ENCODE measurements around the gene LY6G5B. TPM values are rescaled to one million over a fixed set of nuclear protein-coding genes. Genes with fewer than 3 reads are reported as not detected.

LY6G5B gene, protein sequence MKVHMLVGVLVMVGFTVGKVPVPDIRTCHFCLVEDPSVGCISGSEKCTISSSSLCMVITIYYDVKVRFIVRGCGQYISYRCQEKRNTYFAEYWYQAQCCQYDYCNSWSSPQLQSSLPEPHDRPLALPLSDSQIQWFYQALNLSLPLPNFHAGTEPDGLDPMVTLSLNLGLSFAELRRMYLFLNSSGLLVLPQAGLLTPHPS
- total RNA-seq, result 1.1 and 1.5 TPM in 2 replicates

DNA sequence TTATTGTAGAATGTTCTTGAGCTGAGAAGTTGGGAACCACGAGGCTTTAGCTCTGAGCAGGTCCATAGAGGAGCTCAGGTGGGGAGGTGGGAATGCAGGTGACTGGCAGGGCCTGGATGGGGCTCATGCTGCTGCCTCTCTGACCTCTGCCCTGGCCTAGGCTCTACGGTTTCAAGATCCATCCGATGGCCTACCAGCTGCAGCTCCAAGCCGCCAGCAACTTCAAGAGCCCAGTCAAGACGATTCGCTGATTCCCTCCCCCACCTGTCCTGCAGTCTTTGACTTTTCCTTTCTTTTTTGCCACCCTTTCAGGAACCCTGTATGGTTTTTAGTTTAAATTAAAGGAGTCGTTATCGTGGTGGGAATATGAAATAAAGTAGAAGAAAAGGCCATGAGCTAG, at the start of gene LY6G5B:
LY6G5B (plus strand) TSS at position 301 of the 400 bp plus-strand sequence. CDS start 975 bp downstream, outside the sequence.

DNA sequence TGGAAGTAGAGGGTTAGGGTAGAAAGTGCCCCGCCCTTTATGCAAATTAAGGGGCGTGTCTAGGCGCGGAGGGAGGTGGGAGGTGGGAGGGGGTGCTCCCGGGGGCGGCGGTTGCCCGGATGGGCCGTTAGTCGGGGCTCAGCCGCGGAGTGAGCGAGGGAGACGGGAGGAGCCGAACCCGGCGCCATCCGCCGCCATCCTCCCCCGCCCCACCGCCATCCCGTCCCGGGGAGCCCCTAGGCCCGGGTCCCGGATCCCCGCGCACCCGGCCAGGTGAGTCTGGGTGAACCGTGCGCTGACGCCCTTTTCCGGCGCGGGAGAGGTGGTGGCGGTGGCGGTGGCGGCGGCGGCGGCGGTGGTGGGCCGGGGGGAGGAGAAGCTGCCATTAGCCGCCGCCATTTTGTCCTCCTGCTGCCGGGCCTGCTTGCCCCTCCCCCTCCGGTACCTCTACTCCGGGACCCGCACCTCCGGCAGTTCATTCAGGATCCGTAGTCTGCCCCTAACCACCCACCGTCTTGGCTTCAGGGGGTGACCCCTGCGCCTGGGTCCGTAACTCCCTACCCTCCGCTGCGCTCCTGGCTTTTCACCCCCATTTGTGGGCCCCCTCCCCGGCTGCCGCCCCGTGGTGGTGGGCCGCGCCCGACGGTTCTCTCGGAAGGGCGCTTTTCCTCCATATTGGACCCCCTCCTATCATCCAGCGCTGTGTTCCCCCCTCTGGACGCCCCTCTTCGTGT, 49.0 kb upstream of the LY6G5B start, which contains the start of gene PRRC2A:
PRRC2A (plus strand) TSS at position 130 of the 734 bp plus-strand sequence. CDS start 2,075 bp downstream, outside the sequence.

DNA sequence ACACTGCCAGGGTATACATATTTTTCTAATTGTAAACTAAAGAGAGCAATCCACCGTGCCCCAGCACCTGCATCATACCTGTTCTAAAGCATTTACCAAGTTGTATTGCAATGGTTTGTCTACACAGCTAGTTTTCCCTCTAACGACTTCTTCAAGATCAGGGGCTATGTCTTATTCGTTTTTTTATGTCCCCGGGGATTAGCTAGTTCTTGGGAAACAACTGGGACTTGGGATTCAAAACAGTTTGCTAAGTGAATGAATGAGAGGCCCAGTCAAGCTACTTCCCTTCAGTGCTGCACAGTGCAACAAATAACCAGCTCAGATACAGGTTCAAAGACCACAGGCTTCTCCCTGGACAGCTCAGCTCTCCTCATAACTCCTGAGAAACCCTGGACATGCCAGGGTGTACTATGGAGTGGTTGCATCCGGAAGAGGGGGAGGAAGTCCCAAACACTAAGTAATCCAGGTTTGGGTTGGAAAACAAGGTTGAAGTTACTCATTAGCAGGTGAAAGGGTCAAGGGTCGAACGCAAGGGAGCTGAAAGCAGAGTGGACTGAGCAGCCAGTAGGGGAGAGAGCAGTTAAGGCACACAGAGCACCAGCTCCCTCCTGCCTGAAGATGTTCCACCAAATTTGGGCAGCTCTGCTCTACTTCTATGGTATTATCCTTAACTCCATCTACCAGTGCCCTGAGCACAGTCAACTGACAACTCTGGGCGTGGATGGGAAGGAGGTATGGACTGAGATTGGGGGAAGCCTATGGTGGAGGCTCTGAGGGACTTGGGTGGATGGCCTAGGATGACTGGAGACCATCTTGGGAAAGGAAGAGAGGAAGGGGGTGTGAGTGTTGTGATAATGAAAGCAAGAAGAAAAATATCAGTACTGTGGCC, 14.2 kb upstream of the LY6G5B start, which contains the start of gene APOM:
APOM (plus strand) TSS at position 546 of the 889 bp plus-strand sequence; CDS start at position 619, 73 bp downstream.

DNA sequence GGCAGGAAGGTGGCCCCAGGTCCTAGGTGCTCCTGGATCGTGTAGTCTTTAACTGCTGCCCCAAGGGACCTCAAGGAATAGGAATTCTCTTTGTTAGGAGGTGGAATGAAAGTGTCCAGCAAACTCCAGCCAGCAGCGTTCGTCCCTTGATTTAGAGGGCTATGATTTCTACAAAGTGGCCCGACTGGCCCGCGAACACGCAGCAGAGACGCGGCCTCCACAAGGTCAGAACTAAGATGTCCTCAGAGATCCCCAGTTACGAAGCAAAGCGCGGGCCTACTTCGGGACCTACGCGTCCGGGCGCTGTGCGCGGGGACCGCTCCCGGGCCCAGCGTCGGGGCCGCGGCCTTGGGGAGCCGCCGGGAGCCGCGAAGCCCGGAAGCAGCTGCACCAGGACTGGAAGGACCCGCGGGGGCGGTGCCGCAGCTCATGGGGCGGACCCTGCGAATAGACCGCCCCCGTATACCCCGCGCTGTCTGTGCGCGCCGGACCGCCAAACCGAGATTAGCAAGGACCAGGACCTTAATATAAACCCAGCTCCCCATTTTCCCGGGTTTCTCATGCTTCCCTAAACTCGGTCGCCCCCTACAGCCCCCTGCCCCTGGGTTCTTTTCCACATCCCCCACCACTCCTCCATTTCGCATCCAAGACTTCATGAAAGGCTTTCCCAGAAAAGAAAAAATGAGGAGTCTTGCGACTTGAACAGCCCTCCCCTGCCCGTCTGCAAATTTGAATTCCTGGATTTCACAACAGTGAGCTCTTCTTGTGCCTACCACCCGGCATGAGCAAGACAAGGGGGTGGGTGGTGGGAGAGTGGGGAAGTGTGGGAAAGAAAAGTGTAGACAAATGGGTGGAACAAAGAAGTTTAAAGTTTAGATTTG, 9.2 kb upstream of the LY6G5B start, which contains the start of gene C6orf47:
C6orf47 (minus strand) TSS at position 398 of the 881 bp plus-strand sequence. CDS start 831 bp downstream, outside the sequence.

DNA sequence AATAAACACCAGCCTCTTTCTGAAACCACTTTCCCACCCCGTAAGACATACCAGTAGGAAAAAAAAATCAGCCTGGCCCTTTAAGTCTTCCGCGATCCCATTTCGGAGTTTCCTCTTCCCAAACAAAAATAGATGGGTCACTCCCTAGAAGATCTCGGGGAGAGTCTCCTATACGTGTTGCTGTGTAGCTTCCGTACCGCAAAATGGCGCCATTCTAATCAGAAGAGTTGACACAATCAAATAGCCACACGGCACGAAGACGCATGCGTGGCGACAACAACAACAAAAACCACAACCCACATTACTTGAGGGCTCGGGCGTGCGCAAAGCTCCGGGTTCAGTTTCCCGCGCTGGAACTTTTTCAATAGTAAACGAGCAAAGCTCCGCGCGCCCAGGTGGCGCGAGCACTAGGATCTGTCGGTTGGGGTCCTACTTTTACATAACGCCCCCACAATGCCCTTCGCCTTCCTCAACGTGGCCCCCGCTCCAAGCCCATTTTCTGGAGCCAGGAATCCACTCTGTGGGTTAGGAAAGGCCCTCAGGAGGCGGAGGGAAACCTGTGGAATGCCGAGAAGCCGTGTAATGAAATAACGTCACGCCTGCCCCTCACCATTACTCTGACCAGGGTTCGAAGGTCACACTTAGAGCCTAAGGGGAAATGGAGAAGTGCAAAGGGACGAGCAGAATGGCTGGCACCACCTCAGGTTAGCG, 4.8 kb upstream of the LY6G5B start, which contains the start of gene GPANK1:
GPANK1 (minus strand) TSS at position 208 of the 711 bp plus-strand sequence. CDS start 519 bp downstream, outside the sequence.

DNA sequence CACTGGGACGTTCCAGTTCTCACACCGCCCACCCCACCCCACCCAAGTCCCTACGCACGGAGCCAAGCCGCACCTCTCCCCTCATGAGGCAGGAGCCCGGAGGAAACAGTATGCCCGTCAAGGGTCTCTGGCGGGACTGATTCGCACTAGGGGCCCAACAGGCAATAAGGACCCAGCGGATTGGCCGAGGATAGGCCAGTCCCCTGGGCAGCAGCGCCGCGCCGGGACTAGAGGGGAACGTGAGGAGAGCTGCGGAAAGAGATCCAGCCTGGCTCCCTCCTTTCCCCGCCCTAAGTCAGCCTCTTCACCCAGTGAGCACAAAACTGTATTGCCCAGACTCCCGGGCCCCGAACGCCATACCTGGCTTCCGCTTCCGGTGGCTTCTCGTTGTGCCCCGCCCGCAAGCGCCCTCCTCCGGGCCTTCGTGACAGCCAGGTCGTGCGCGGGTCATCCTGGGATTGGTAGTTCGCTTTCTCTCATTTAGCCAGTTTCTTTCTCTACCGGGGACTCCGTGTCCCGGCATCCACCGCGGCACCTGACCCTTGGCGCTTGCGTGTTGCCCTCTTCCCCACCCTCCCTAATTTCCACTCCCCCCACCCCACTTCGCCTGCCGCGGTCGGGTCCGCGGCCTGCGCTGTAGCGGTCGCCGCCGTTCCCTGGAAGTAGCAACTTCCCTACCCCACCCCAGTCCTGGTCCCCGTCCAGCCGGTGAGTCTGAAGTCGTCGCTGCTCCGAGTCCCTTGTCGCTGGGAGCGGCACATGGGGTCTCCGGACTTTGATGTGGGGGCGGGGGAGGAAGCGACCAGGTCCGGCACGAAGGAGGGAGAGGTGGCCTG, 4.1 kb upstream of the LY6G5B start, which contains the start of gene CSNK2B:
CSNK2B (plus strand) TSS at position 580 of the 836 bp plus-strand sequence. CDS start 752 bp downstream, outside the sequence.

DNA sequence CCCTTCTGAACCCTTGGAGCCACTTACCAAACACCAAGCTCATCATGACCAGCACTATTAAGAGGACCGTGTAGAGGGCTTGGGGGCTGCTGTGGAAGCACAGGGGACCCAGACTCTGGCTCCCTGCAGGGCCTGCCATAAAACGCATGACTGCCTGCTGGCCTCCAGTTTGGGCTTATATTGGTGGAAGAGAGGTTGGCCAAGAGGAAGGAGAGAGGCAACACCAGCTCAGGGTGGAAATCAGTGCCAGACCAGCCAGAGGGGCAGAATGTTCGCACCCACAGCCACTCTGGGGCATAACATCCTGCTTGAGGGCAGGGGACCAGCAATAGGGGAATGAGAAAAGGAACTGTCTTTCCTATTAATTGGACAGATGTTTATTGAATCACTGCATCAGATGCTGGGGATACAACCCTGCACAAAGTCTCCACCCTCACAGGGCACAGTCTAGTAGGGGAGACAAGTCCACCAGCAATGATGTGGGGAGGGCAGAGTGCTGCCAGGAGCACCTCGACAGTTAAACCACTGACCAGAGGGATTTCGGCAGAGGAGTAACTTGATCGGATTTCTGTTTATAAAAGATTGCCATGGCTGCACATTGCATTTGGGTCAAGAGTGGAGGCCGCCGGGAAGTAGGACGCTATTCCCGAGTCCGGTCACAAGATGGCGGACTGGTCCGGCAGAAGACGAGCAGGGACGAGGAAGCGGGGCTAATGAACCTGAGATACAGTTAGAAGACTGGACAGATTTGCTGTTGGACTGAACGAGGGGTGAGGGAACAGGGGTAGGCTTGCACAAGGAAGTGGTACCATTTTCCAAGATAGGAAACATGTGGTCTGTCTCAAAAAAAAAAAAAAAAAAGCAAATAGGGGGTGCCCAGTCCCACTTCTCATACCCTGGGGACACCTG, 10.7 kb downstream of the LY6G5B start, which contains the start of gene LY6G5C:
LY6G5C (minus strand) TSS at position 842 of the 909 bp plus-strand sequence; CDS start at position 148, 694 bp downstream.

DNA sequence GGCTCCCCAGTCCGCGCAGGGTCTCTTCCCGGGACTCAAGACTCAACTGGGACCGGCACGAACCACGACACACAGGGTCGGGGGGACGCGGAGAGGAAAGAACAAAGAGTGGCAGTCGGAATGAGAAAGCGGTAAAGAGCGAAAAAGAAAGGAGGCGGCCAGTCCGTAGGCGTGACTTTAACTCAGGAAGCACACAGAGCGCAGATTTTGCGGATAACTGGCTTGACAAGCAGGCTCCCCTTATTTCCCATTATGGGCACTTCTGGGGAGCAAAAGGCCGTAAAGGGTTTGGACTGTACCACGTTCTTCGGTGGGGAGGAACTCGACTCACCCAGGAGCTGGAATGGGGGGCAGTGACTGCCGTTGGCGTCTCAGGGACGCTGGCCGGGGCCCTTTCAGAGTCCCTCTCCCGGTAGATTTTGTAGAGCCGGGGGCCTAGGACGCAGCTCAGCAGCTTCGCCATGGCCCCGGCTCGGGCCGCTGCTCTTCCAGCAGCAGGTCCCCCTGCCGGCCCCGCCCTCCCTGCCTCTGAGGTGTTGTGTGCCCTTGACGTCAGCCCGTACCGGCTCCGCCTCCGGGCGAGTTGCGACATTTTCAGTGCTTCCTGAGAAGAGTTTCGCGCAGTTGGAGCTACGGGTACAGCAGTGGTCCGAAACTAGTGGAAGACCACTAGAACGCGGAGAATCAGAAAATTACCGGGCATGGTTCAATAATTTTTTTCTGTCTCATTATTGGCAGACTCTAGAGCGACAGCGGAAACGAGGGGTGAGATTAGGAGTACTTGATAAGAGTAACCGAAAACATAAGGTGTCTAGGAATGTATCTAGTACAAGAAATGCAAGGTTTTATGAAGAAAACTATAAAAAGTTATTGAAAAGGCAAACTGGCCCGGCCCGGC, 33.3 kb downstream of the LY6G5B start, which contains the start of gene ABHD16A:
ABHD16A (minus strand) TSS at position 506 of the 898 bp plus-strand sequence; CDS start at position 463, 43 bp downstream.

DNA sequence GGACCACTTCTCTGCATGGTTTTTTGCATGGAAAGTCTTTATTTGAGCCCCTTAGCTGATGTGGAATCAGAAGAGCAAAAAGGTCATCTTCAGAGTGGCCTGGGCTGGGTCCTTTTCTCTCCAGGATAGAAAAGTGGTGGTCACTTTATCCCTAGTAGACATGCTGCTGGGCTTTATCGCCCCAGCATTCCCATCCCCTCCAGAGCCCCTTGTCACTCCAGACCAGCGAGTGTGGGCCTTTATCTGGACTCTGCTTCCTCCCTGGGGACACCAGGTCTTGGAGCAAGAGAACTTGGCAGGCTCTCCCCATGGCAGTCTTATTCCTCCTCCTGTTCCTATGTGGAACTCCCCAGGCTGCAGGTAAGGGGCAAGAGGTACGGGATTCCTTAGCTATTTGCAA, 36.8 kb downstream of the LY6G5B start, which contains the start of gene LY6G6F:
LY6G6F (plus strand) TSS at position 268 of the 400 bp plus-strand sequence; CDS start at position 309, 41 bp downstream.

DNA sequence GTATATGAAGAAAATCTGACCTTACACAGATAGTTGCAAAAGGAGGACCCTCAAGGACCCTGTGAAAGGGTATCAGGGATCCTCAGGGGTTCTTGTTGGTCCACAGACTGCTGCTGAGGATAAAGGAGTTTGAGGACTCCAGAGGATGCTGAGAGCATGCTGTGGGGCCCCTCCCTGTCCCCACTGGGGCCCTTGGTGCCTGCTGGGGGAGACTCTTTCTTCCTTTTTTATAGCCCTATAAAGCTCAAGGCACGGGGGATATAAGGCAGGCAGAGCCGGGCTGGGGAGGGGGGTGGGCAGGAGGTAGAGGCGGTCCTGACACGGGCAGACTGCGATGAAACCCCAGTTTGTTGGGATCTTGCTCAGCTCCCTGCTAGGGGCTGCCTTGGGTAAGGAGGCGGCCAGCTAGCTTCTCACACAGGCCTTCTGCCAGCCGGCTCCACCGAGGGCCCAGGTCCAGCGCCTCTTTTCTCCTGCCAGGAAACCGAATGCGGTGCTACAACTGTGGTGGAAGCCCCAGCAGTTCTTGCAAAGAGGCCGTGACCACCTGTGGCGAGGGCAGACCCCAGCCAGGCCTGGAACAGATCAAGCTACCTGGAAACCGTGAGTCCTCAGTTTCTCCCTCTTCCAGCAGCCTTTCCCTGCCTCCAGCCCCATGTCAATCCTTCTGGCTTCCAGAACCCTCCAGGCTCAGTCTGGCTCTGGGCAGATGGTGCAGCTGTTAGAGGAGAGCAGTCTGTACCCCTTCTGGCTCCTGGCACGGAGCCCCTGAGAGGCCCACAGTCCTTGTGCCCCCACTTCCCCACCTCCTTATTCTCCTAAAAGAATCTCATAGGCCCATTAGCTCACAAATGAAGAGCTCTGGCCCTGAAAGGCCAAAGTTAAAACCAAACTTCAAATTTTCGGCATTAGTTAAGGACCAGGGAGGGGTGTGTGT, 45.5 kb downstream of the LY6G5B start, which contains the start of gene LY6G6D:
LY6G6D (plus strand) TSS at position 327 of the 937 bp plus-strand sequence; CDS start at position 335, 8 bp downstream.

DNA sequence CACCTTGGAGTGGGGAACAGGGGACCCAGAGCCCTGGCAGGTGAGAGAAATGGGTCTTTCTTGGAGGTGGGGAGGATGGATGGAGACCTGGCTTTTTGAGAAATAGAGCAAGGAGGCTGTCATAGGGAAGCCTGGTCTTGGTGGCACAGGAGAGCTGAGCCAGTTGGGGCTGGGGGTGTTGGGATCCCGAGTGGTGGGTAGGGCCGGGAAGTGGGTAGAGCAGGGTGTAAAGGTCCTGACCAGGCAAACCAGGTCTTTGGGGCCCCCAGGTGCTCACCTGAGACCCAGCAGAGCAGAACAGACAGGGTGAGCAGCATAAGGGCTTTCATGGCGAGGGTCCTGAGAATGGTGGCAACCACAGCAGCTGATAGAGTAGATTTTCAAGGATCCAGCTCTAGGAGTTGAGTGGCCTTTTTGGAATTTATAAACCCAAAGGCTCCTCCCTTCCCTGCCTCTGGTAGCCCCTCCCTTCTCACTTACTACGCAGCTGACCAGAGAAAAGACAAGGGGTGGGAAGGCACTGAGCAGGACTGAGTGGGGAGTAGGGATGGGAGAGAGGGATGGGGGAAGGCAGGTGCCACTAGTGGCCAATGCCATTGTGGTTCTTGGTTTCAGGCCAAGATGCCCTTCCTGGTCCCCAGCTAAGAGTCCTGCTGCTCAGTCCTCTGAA, 51.7 kb downstream of the LY6G5B start, which contains the start of gene LY6G6C:
LY6G6C (minus strand) TSS at position 396 of the 670 bp plus-strand sequence; CDS start at position 329, 67 bp downstream.

All from cardiac atrium fibroblast (primary cell).